ENCODE results near the gene ZMAT3.
A peak's percentile ranks its signal among the peaks of the same experiment; 100 is the strongest.

The ZMAT3 gene

DNA sequence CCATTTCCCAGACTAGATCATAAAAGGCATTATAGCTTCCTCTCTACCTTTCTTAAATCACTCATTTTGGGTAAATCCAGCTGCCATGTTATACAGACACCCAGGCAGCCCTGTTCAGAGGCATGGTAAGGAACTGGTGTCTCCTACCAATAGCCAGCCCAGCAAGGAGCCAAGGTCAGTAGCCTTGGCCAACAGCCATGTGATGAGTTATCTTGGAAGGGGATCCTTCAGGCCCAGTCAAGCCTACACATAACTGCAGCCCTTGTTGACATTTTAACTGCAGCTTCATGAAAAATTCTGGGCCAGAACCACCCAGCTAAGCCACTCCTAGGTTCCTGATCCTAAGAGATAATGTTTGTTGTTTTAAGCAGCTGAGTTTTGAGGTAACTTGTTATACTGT lies 29.0 kb upstream of the ZMAT3 start:
- no peak for TF ChIP-seq EZH2phosphoT487 (IDR thresholded peaks at IDR 0.05; ENCODE audit: borderline replicate concordance)
- TF ChIP-seq, protein P1, sequence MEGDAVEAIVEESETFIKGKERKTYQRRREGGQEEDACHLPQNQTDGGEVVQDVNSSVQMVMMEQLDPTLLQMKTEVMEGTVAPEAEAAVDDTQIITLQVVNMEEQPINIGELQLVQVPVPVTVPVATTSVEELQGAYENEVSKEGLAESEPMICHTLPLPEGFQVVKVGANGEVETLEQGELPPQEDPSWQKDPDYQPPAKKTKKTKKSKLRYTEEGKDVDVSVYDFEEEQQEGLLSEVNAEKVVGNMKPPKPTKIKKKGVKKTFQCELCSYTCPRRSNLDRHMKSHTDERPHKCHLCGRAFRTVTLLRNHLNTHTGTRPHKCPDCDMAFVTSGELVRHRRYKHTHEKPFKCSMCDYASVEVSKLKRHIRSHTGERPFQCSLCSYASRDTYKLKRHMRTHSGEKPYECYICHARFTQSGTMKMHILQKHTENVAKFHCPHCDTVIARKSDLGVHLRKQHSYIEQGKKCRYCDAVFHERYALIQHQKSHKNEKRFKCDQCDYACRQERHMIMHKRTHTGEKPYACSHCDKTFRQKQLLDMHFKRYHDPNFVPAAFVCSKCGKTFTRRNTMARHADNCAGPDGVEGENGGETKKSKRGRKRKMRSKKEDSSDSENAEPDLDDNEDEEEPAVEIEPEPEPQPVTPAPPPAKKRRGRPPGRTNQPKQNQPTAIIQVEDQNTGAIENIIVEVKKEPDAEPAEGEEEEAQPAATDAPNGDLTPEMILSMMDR (conservative IDR thresholded peaks at IDR 0.05; ENCODE audit: low read length): no peak
- Histone ChIP-seq H3K9me2 (replicated peaks; ENCODE audit: low read depth, low read length) (no peaks in the 10 kb centered on the region), H2AFZ (ENCODE audit: low read length) (peak overlapping the region; percentile 63)

DNA sequence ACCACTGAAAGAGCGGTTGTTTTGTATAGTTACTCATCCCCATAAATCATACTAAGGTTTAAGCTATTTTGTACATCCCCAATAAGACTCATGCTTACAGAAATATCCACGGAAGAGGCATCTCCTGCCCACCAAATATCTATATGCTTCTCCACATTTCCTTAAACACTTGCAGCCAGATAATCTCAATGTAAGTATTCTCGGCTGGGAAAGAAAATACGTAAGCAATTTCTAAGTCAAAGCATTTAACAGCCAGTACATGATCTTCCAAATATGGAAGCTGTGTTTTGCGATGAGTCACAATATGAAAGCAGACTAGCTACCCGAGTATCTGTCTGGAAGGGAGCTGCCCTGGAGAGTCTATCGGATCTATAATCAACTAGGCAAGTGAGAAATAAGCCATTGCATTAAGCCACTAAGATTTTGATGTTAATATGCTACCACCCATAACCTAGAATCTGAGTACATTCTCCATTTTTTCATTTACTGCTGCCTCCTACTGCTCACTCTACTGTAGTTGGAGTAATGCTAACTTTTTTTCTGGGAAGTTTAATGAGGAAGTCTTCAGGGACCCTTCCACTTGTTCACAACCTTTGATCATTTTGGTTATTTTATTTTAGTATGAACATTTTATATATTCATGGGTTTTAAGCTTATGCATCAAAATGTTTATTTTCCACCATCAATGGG lies 26.9 kb upstream of the ZMAT3 start:
- Histone ChIP-seq H3K9ac (ENCODE audit: low read depth, low read length, poor library complexity, severe bottlenecking) (no peak overlapping the region), H4K20me1 (ENCODE audit: insufficient read depth, low read length, poor library complexity, severe bottlenecking) (no peaks in the 10 kb centered on the region), H3K27me3 (ENCODE audit: insufficient read depth, low read length, poor library complexity, severe bottlenecking) (no peaks in the 10 kb centered on the region), H3K79me2 (ENCODE audit: insufficient read depth, low read length) (no peaks in the 10 kb centered on the region), H3K4me2 (ENCODE audit: low read depth, low read length, poor library complexity, severe bottlenecking) (no peak overlapping the region), H3K9me2 (replicated peaks; ENCODE audit: low read depth, low read length) (no peaks in the 10 kb centered on the region), H3K9me3 (ENCODE audit: insufficient read depth, low read depth, low read length) (no peaks in the 10 kb centered on the region), H3K4me1 (ENCODE audit: insufficient read depth, low read length, poor library complexity, severe bottlenecking) (no peaks in the 10 kb centered on the region), H3K36me3 (ENCODE audit: insufficient read depth, low read length) (no peaks in the 10 kb centered on the region), H3F3A (ENCODE audit: low read depth) (no peaks in the 10 kb centered on the region), H2AFZ (ENCODE audit: low read length) (no peak overlapping the region), H3K4me3 (ENCODE audit: low read length, poor library complexity, severe bottlenecking) (no peak overlapping the region)
- TF ChIP-seq, protein P1 (conservative IDR thresholded peaks at IDR 0.05; ENCODE audit: low read length): no peak; the same call in 1 of the 2 replicates
- TF ChIP-seq EZH2phosphoT487 (IDR thresholded peaks at IDR 0.05; ENCODE audit: borderline replicate concordance): no peak

More for the DNA sequence above, 29.0 kb upstream of the ZMAT3 start:
- Histone ChIP-seq H3F3A (ENCODE audit: low read depth) (no peaks in the 10 kb centered on the region), H3K9me3 (ENCODE audit: insufficient read depth, low read depth, low read length) (no peaks in the 10 kb centered on the region), H3K4me1 (ENCODE audit: insufficient read depth, low read length, poor library complexity, severe bottlenecking) (no peaks in the 10 kb centered on the region), H3K4me2 (ENCODE audit: low read depth, low read length, poor library complexity, severe bottlenecking) (no peak overlapping the region), H3K79me2 (ENCODE audit: insufficient read depth, low read length) (no peaks in the 10 kb centered on the region), H3K27me3 (ENCODE audit: insufficient read depth, low read length, poor library complexity, severe bottlenecking) (no peaks in the 10 kb centered on the region), H3K4me3 (ENCODE audit: low read length, poor library complexity, severe bottlenecking) (no peak overlapping the region), H4K20me1 (ENCODE audit: insufficient read depth, low read length, poor library complexity, severe bottlenecking) (no peaks in the 10 kb centered on the region), H3K36me3 (ENCODE audit: insufficient read depth, low read length) (no peaks in the 10 kb centered on the region), H3K9ac (ENCODE audit: low read depth, low read length, poor library complexity, severe bottlenecking) (no peak overlapping the region)

DNA sequence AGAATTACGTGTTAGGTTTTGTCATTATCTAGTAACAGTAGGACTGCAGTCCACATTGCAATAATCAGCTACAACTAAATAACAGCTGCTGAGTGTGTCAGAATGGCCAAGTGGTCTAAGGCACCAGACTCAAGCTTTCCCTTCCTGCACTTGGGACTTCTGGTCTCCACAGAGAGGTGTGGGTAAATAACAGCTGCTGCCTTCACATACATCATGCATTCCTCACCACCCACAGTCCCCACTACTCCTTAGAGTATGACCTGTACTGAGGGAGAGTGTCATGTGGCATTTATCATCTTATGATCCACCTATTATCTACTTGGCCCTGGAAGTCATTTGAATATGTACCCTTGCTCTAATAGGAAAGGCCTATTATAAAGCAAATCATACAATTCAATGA lies 22.2 kb upstream of the ZMAT3 start:
- peaks cover 10% of the 10 kb centered on the region for H3K4me1 ChIP-seq (ENCODE audit: insufficient read depth, low read length, poor library complexity, severe bottlenecking)
- H3K9me3 ChIP-seq (ENCODE audit: insufficient read depth, low read depth, low read length): no peaks in the 10 kb centered on the region
- TF ChIP-seq, protein P1 (conservative IDR thresholded peaks at IDR 0.05; ENCODE audit: low read length): no peak
- no peak for TF ChIP-seq EZH2phosphoT487 (IDR thresholded peaks at IDR 0.05; ENCODE audit: borderline replicate concordance)
- H2AFZ ChIP-seq (ENCODE audit: low read length): no peak overlapping the region
- no peak overlapping the region for H3K9ac ChIP-seq (ENCODE audit: low read depth, low read length, poor library complexity, severe bottlenecking)
- H3K36me3 ChIP-seq (ENCODE audit: insufficient read depth, low read length): no peaks in the 10 kb centered on the region
- no peak overlapping the region for H3K4me2 ChIP-seq (ENCODE audit: low read depth, low read length, poor library complexity, severe bottlenecking)
- H3F3A ChIP-seq (ENCODE audit: low read depth): no peaks in the 10 kb centered on the region
- no peaks in the 10 kb centered on the region for H4K20me1 ChIP-seq (ENCODE audit: insufficient read depth, low read length, poor library complexity, severe bottlenecking)
- no peaks in the 10 kb centered on the region for H3K79me2 ChIP-seq (ENCODE audit: insufficient read depth, low read length)
- H3K27me3 ChIP-seq (ENCODE audit: insufficient read depth, low read length, poor library complexity, severe bottlenecking): no peaks in the 10 kb centered on the region
- H3K4me3 ChIP-seq (ENCODE audit: low read length, poor library complexity, severe bottlenecking): no peak overlapping the region
- H3K9me2 ChIP-seq (replicated peaks; ENCODE audit: low read depth, low read length): no peaks in the 10 kb centered on the region

Data from Loucy (cell line).